Astrocyte (in vitro differentiated cells and primary cell): ENCODE data around the gene GM2A. TPM values are rescaled to one million over a fixed set of nuclear protein-coding genes. Genes with fewer than 3 reads are reported as not detected.

Experiments used
- DNase-seq: peaks from one replicate; pipeline ENCODE4 v3.0.0-alpha.2; 2010; ENCODE audit warnings: low read depth
- FAIRE-seq: peaks from 2 replicates; lab custom pipeline; 2011; peaks lifted over from hg19 to GRCh38; lab: Jason Lieb, UNC
- H2AFZ ChIP-seq: 2 replicates; pipeline ENCODE4 v1.6.0; 2012; ENCODE audit warnings: low read depth, low read length, inconsistent platforms
- H3K27ac ChIP-seq: 2 replicates; pipeline ENCODE4 v1.5.1; 2011; ENCODE audit warnings: low read depth, low read length, inconsistent platforms
- H3K27me3 ChIP-seq: 2 replicates; pipeline ENCODE4 v1.6.0; 2011; ENCODE audit warnings: low read length, inconsistent platforms; ENCODE audit not compliant: insufficient read depth
- H3K36me3 ChIP-seq: 2 replicates; pipeline ENCODE4 v1.5.1; 2011; ENCODE audit warnings: low read length, inconsistent platforms; ENCODE audit not compliant: insufficient read depth
- H3K4me1 ChIP-seq: 2 replicates; pipeline ENCODE4 v1.5.1; 2011; ENCODE audit warnings: low read length, inconsistent platforms; ENCODE audit not compliant: insufficient read depth
- H3K4me2 ChIP-seq: 2 replicates; pipeline ENCODE4 v1.6.0; 2012; ENCODE audit warnings: low read length, inconsistent platforms
- H3K4me3 ChIP-seq: 2 replicates; pipeline ENCODE4 v1.5.1; 2011; ENCODE audit warnings: low read depth, mild to moderate bottlenecking, low read length, inconsistent platforms; ENCODE audit not compliant: insufficient read depth
- H3K79me2 ChIP-seq: 2 replicates; pipeline ENCODE4 v1.6.0; 2012; ENCODE audit warnings: mild to moderate bottlenecking, low read length, inconsistent platforms; ENCODE audit not compliant: insufficient read depth
- H3K9ac ChIP-seq: 2 replicates; pipeline ENCODE4 v1.6.0; 2012; ENCODE audit warnings: mild to moderate bottlenecking, low read length, inconsistent platforms
- H3K9me3 ChIP-seq: 2 replicates; pipeline ENCODE4 v1.5.1; 2012; ENCODE audit warnings: low read depth, mild to moderate bottlenecking, low read length, inconsistent platforms; ENCODE audit not compliant: insufficient read depth
- H4K20me1 ChIP-seq: 2 replicates; pipeline ENCODE4 v1.6.0; 2012; ENCODE audit warnings: low read length, inconsistent platforms; ENCODE audit not compliant: insufficient read depth
- H3K27ac Mint-ChIP-seq: one replicate; pipeline ENCODE4 v1.8.0; 2021; ENCODE audit warnings: mild to moderate bottlenecking, mixed read lengths; ENCODE audit not compliant: unreplicated experiment
- H3K27me3 Mint-ChIP-seq: one replicate; pipeline ENCODE4 v1.8.0; 2021; ENCODE audit warnings: low read depth, mixed read lengths; ENCODE audit not compliant: unreplicated experiment
- H3K36me3 Mint-ChIP-seq: one replicate; pipeline ENCODE4 v1.8.0; 2021; ENCODE audit warnings: low read depth, mixed read lengths; ENCODE audit not compliant: unreplicated experiment
- H3K4me1 Mint-ChIP-seq: one replicate; pipeline ENCODE4 v1.8.0; 2021; ENCODE audit warnings: low read depth, mixed read lengths; ENCODE audit not compliant: unreplicated experiment
- H3K4me3 Mint-ChIP-seq: one replicate; pipeline ENCODE4 v1.8.0; 2021; ENCODE audit warnings: mild to moderate bottlenecking, moderate library complexity, mixed read lengths; ENCODE audit not compliant: unreplicated experiment
- H3K9me3 Mint-ChIP-seq: one replicate; pipeline ENCODE4 v1.8.0; 2021; ENCODE audit warnings: mild to moderate bottlenecking, mixed read lengths; ENCODE audit not compliant: unreplicated experiment
- EZH2 ChIP-seq: IDR thresholded peaks from 2 replicates; pipeline ENCODE4 v1.6.1; 2012; ENCODE audit warnings: mild to moderate bottlenecking, low read length, inconsistent platforms; ENCODE audit not compliant: insufficient read depth
- total RNA-seq: library from RNA; stranded (reverse); gene quantifications from 2 replicates; pipeline ENCODE4 v1.2.1, GENCODE V29; 2021
- TF ChIP-seq, protein P1 (sequence below): IDR thresholded peaks from 2 replicates; pipeline ENCODE4 v1.5.1; 2011; ENCODE audit warnings: low read depth, mild to moderate bottlenecking, inconsistent platforms, low read length, moderate library complexity; ENCODE audit not compliant: insufficient read depth

Gene GM2A
- total RNA-seq, 1 donor from 2014 or later = 23.4 TPM

- Histone ChIP-seq H3K4me1 (no peaks in the 10 kb centered on the region), H4K20me1 (no peaks in the 10 kb centered on the region), H3K27ac (no peak overlapping the region), H3K9ac (no peak overlapping the region), H3K36me3 (no peaks in the 10 kb centered on the region), H3K4me2 (no peak overlapping the region), H3K4me3 (no peak overlapping the region), H3K9me3 (no peaks in the 10 kb centered on the region), H3K27me3 (no peaks in the 10 kb centered on the region), H2AFZ (no peak overlapping the region), H3K79me2 (no peaks in the 10 kb centered on the region)
- no peak for DNase-seq
- Mint-ChIP-seq H3K4me3 (no peak overlapping the region), H3K36me3 (peaks cover 2% of the 10 kb centered on the region), H3K9me3 (no peaks in the 10 kb centered on the region), H3K27me3 (peaks cover 5% of the 10 kb centered on the region), H3K27ac (no peak overlapping the region), H3K4me1 (no peaks in the 10 kb centered on the region)
- FAIRE-seq = no peak
- TF ChIP-seq, protein P1, sequence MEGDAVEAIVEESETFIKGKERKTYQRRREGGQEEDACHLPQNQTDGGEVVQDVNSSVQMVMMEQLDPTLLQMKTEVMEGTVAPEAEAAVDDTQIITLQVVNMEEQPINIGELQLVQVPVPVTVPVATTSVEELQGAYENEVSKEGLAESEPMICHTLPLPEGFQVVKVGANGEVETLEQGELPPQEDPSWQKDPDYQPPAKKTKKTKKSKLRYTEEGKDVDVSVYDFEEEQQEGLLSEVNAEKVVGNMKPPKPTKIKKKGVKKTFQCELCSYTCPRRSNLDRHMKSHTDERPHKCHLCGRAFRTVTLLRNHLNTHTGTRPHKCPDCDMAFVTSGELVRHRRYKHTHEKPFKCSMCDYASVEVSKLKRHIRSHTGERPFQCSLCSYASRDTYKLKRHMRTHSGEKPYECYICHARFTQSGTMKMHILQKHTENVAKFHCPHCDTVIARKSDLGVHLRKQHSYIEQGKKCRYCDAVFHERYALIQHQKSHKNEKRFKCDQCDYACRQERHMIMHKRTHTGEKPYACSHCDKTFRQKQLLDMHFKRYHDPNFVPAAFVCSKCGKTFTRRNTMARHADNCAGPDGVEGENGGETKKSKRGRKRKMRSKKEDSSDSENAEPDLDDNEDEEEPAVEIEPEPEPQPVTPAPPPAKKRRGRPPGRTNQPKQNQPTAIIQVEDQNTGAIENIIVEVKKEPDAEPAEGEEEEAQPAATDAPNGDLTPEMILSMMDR = no peak
- no peak for TF ChIP-seq EZH2
Observed at GRCh38 chr5:151214614-151215545, 38.1 kb upstream of the GM2A start.

DNA sequence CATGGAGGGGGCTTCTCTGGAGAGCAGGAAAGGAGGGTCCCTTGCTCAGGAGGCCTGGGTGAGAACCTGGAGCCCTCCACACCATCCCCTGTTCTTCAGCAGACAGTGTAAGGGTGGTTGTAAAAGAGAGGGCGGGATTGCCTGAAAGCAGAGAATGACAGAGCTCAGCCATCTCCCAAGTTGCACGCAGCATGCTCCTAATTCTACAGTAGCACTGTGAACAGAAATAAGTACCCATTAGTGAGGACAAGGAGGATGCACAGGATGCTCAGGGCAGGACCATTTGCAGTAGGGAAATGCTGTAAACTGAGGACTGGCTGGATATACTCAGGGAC lies 37.5 kb upstream of the GM2A start:
- Histone ChIP-seq H3K4me3 (no peak overlapping the region), H3K36me3 (no peaks in the 10 kb centered on the region), H3K4me1 (no peaks in the 10 kb centered on the region), H3K4me2 (no peak overlapping the region), H4K20me1 (no peaks in the 10 kb centered on the region), H3K9ac (no peak overlapping the region), H3K79me2 (no peaks in the 10 kb centered on the region), H3K9me3 (no peaks in the 10 kb centered on the region), H3K27ac (no peak overlapping the region), H3K27me3 (no peaks in the 10 kb centered on the region), H2AFZ (no peak overlapping the region)
- no peak overlapping the region for H3K4me3 Mint-ChIP-seq
- H3K27me3 Mint-ChIP-seq = peaks cover 8% of the 10 kb centered on the region
- H3K4me1 Mint-ChIP-seq = no peaks in the 10 kb centered on the region
- no peak overlapping the region for H3K27ac Mint-ChIP-seq
- DNase-seq (no peak), FAIRE-seq (no peak)
- H3K9me3 Mint-ChIP-seq = no peaks in the 10 kb centered on the region
- TF ChIP-seq, protein P1 = no peak
- no peak for TF ChIP-seq EZH2
- H3K36me3 Mint-ChIP-seq = peaks cover 2% of the 10 kb centered on the region

GRCh38 chr5:151216781-151217180 lies 36.2 kb upstream of the GM2A start:
- peaks cover 2% of the 10 kb centered on the region for H3K36me3 Mint-ChIP-seq
- DNase-seq (no peak), FAIRE-seq (no peak)
- Histone ChIP-seq H4K20me1 (no peaks in the 10 kb centered on the region), H3K9ac (no peak overlapping the region), H3K27ac (no peak overlapping the region), H3K4me1 (no peaks in the 10 kb centered on the region), H3K27me3 (no peaks in the 10 kb centered on the region), H3K79me2 (no peaks in the 10 kb centered on the region), H3K4me2 (no peak overlapping the region), H3K9me3 (no peaks in the 10 kb centered on the region), H3K4me3 (no peak overlapping the region), H2AFZ (no peak overlapping the region), H3K36me3 (no peaks in the 10 kb centered on the region)
- H3K27me3 Mint-ChIP-seq = peaks cover 12% of the 10 kb centered on the region
- no peak overlapping the region for H3K4me3 Mint-ChIP-seq
- peaks cover 2% of the 10 kb centered on the region for H3K4me1 Mint-ChIP-seq
- no peak overlapping the region for H3K27ac Mint-ChIP-seq
- TF ChIP-seq, protein P1 = no peak
- TF ChIP-seq EZH2 = no peak
- no peaks in the 10 kb centered on the region for H3K9me3 Mint-ChIP-seq
